Panc1 (cell line): ENCODE results near the gene ZNF155. TPM values are rescaled to one million over a fixed set of nuclear protein-coding genes. Genes with fewer than 3 reads are reported as not detected.

Experiments
- ATAC-seq: fragments of 200-7000 bp; cut with Tn5 transposase; 2 replicates; pipeline ENCODE4 v1.9.1; 2020; ENCODE audit warnings: mild to moderate bottlenecking, moderate library complexity
- BruUV-seq: library from RNA; stranded (reverse); fragments of 400-500 nt; replicated peaks from 2 replicates; lab custom pipeline; 2021; lab: Mats Ljungman, UMichigan
- CTCF ChIA-PET: fragments of 300-600 bp; sonication (Branson Sonifier 250); formaldehyde crosslinking; loops from one replicate; lab custom pipeline; 2022; ENCODE audit warnings: antibody characterized with exemption; lab: Charles Lee
- POLR2A ChIA-PET: fragments of 300-600 bp; sonication (Branson Sonifier 250); formaldehyde crosslinking; loops from one replicate; lab custom pipeline; 2022; ENCODE audit warnings: antibody characterized with exemption; lab: Charles Lee
- DNase-seq: peaks from one replicate; pipeline ENCODE4 v3.0.0-alpha.2; 2010; ENCODE audit warnings: low read depth, low spot score
- H3K27ac ChIP-seq: 2 replicates; pipeline ENCODE4 v1.5.1; 2011; ENCODE audit warnings: mild to moderate bottlenecking, low read length, inconsistent platforms
- H3K27me3 ChIP-seq: fragments of 200-500 bp; sonication (Bioruptor generic); 2 replicates; pipeline ENCODE4 v1.6.0; 2014; ENCODE audit warnings: low read length, inconsistent platforms; ENCODE audit not compliant: control insufficient read depth, insufficient read depth
- H3K36me3 ChIP-seq: fragments of 200-500 bp; sonication (Bioruptor generic); 2 replicates; pipeline ENCODE4 v1.5.1; 2014; ENCODE audit warnings: inconsistent platforms, mild to moderate bottlenecking, low read length, moderate library complexity; ENCODE audit not compliant: control insufficient read depth, insufficient read depth
- H3K4me1 ChIP-seq: 2 replicates; pipeline ENCODE4 v1.5.1; 2011; ENCODE audit warnings: inconsistent platforms, mild to moderate bottlenecking, low read length, moderate library complexity; ENCODE audit not compliant: control insufficient read depth, insufficient read depth
- H3K4me3 ChIP-seq, 2 experiments: 2 replicates each; pipeline ENCODE4 v1.5.1; 2011 to 2012; ENCODE audit warnings: low read depth in 2 of 2, low read length in 2 of 2, mild to moderate bottlenecking in 2 of 2, inconsistent platforms in 1 of 2, moderate library complexity in 1 of 2
- H3K9me3 ChIP-seq: fragments of 200-500 bp; sonication (Bioruptor generic); 2 replicates; pipeline ENCODE4 v1.5.1; 2014; ENCODE audit warnings: low read depth, mild to moderate bottlenecking, inconsistent platforms, low read length, moderate library complexity; ENCODE audit not compliant: control insufficient read depth, insufficient read depth
- CTCF ChIP-seq: fragments of 450-650 bp; IDR thresholded peaks from 2 replicates; pipeline ENCODE4 v1.5.1; 2017; ENCODE audit warnings: mild to moderate bottlenecking
- POLR2AphosphoS5 ChIP-seq: IDR thresholded peaks from 2 replicates; pipeline ENCODE4 v1.6.1; 2012; ENCODE audit warnings: mild to moderate bottlenecking, low read depth, low read length, moderate library complexity
- REST ChIP-seq, 2 experiments: IDR thresholded peaks; 2 replicates each; pipeline ENCODE4 v1.6.1; 2011 to 2012; ENCODE audit warnings: low read depth in 2 of 2, control low read depth in 1 of 2, low read length in 1 of 2, mild to moderate bottlenecking in 1 of 2, moderate library complexity in 1 of 2; ENCODE audit not compliant: insufficient read depth in 1 of 2
- SIN3A ChIP-seq: IDR thresholded peaks from 2 replicates; pipeline ENCODE4 v1.6.1; 2012; ENCODE audit warnings: low read depth, mild to moderate bottlenecking, low read length, moderate library complexity, borderline replicate concordance; ENCODE audit not compliant: insufficient read depth
- TCF7L2 ChIP-seq: IDR thresholded peaks from 2 replicates; pipeline ENCODE4 v1.6.1; 2011; ENCODE audit warnings: mild to moderate bottlenecking, low read depth, low read length, inconsistent platforms
- in situ Hi-C: cut with HindIII; loops from 2 replicates; pipeline ENCODE4 v1.10.0; 2016; ENCODE audit warnings: low sequenced_read_pairs, low pct_unique_long_range_greater_than_20kb
- intact Hi-C: fragments of 100-400 bp; cut with micrococcal nuclease; formaldehyde crosslinking; loops from one replicate; pipeline ENCODE4 v1.10.0; 2022; ENCODE audit not compliant: unreplicated experiment
- total RNA-seq: library from RNA; stranded (reverse); gene quantifications from one replicate; pipeline ENCODE4 v1.2.1, GENCODE V29; 2021; ENCODE audit not compliant: unreplicated experiment

Gene ZNF155
- total RNA-seq, 1 experiment from 2014 or later: 5.0 TPM

GRCh38 chr19:43984687-43985000 is 656 bp downstream of the ZNF155 start:
- H3K9me3 ChIP-seq: peaks cover 2% of the 10 kb centered on the region; the same call in 1 of the 2 replicates
- intact Hi-C loops: no loop called here
- H3K27me3 ChIP-seq: no peaks in the 10 kb centered on the region
- ATAC-seq (peak; percentile 54), DNase-seq (no peak)
- TSS peak; percentile 80 for BruUV-seq
- CTCF ChIA-PET: no interaction called here
- no peaks in the 10 kb centered on the region for H3K4me1 ChIP-seq
- H3K27ac ChIP-seq: peak overlapping the region; percentile 78
- TF ChIP-seq REST (IDR thresholded peaks at IDR 0.05; ENCODE audit: insufficient read depth in 1 of 2, low read depth in 2 of 2, low read length in 1 of 2): no peak
- no peak for TF ChIP-seq CTCF
- TF ChIP-seq POLR2AphosphoS5: no peak
- TF ChIP-seq TCF7L2: no peak
- no peak for TF ChIP-seq SIN3A
- in situ Hi-C loops: no loop called here
- POLR2A ChIA-PET: interaction anchor here (0.7 kb wide), 1 partner anchor 450 kb away, joined by 4 read pairs; no protein-coding TSS in a partner anchor
- H3K4me3 ChIP-seq: peak overlapping the region; percentile 65 to 82
- no peaks in the 10 kb centered on the region for H3K36me3 ChIP-seq

- Histone ChIP-seq H3K27ac (no peak overlapping the region), H3K36me3 (peaks cover 3% of the 10 kb centered on the region; the same call in 1 of the 2 replicates), H3K4me3 (no peak overlapping the region), H3K9me3 (no peaks in the 10 kb centered on the region; the same call in 1 of the 2 replicates), H3K4me1 (no peaks in the 10 kb centered on the region; the same call in 1 of the 2 replicates), H3K27me3 (no peaks in the 10 kb centered on the region)
- no peak for DNase-seq
- ATAC-seq: no peak
- intact Hi-C loops: no loop called here
- BruUV-seq: no TSS peak
- POLR2A ChIA-PET: no interaction called here
- in situ Hi-C loops: no loop called here
- CTCF ChIA-PET: no interaction called here
- TF ChIP-seq TCF7L2: no peak
- no peak for TF ChIP-seq CTCF
- TF ChIP-seq SIN3A: no peak
- no peak for TF ChIP-seq POLR2AphosphoS5
- TF ChIP-seq REST (IDR thresholded peaks at IDR 0.05; ENCODE audit: insufficient read depth in 1 of 2, low read depth in 2 of 2, low read length in 1 of 2): no peak
Observed at GRCh38 chr19:43997631-43998290, 13.8 kb downstream of the ZNF155 start.
